GM21390 (cell line): ENCODE measurements around the gene KCNQ1OT1.

Experiments used
- ATAC-seq: cut with Tn5 transposase; IDR thresholded peaks from one replicate; pipeline ENCODE4 v1.9.1; 2021; ENCODE audit not compliant: unreplicated experiment

The KCNQ1OT1 gene

DNA sequence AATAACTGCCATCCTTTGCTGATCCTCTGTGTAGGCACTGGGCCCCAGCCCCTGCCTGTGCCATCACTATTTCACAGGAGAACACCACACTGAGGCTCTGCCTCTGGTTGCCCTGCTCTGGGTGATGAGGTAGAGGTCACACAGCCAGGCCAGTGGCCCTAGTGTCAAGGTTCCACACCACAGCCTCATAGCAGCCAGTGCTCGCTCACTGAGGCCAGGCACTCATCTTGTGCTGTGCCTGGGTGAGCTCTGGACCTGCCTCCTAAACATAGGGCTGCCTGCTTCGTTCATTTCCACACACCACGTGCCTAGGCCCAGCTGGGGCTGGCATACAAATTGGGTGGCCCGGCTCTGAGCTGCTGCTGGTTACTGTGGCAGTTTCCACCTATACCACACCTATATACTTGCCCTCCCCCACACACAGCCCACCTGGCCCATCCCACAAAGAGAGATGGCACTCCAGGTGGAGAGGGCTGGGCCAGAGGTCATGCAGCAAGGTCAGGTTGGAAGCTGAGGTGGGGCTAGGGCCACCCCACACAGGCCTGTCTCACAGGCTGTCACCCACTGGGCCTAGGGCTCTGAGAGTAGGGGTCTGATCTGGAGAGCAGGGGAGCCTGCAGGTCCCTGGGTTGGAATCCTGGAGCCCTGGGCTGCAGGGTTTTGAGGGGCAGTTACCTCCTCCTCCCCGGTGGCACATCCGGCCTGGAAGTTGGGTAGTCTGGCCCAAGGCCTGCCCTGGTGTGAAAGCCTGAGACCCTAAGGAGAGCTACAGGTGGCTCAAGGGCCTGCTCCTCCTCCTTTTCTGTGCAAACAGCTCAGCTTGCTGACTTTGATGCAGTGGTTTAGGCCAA, 11.2 kb downstream of the KCNQ1OT1 start:
- no peak for ATAC-seq

GRCh38 chr11:2687782-2688191, 12.0 kb downstream of the KCNQ1OT1 start:
- ATAC-seq, result no peak

DNA sequence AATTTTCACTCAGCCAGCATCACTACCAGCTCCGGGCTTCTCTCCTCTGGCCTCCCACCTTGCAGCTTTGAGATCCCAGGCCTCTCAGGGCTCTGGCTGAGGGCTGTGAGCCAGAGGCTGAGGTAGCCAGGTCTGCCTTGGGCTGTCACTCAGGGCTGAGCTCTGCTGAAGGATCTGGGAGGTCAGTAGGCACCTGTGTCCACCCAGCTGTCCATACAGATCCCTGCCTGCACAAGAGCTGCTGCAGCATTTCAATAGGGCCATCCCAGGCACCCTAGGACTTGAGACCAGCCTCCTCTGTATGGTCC, 12.6 kb downstream of the KCNQ1OT1 start:
- ATAC-seq, result no peak

DNA sequence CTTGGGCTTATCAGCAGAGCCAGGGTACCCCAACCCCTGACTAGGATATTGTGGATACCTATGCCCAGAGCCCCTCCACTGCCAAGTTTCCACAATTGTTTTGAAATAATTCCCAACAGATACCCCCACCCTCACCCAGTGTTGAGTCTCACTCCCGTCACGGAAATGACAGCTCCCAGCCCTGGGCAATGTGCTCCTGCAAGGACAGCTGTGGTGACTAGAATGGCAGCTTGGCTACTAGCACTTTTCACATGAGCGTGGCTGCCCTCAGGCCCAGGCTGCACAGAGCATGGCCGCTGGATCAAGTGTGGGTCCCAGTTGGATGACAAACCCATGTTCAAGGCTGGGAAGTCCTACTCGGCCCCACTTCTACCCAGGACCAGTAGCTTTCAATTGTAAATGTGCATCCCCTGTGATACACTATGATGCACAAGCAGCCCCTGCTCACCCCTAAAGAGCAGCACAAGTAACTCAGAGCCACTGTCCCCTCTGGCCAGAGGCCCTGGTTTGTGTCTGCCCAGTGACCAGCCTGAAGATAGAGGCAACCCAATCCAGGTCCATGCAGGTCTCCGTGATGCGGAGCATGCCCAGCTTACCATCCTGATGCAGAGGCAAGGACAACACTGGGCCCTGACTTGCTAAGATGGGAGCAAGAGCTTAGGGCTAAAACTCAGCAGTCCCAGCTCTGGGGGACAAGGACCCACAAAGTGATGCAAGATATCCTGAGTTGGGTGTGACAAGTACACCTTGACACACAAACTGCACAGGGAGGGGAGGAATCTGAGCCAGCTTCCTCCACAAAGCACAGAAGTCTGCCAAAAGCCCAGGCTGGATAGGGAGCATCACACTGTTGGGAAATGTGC, 13.2 kb downstream of the KCNQ1OT1 start:
- ATAC-seq, result no peak

GRCh38 chr11:2685566-2686359, 14.0 kb downstream of the KCNQ1OT1 start:
- ATAC-seq, result no peak

- ATAC-seq, result no peak
Observed at GRCh38 chr11:2685051-2685450, 14.7 kb downstream of the KCNQ1OT1 start.

- no peak for ATAC-seq
Observed at GRCh38 chr11:2684581-2684980, 15.2 kb downstream of the KCNQ1OT1 start.

GRCh38 chr11:2683806-2684205, 16.0 kb downstream of the KCNQ1OT1 start:
- no peak for ATAC-seq

DNA sequence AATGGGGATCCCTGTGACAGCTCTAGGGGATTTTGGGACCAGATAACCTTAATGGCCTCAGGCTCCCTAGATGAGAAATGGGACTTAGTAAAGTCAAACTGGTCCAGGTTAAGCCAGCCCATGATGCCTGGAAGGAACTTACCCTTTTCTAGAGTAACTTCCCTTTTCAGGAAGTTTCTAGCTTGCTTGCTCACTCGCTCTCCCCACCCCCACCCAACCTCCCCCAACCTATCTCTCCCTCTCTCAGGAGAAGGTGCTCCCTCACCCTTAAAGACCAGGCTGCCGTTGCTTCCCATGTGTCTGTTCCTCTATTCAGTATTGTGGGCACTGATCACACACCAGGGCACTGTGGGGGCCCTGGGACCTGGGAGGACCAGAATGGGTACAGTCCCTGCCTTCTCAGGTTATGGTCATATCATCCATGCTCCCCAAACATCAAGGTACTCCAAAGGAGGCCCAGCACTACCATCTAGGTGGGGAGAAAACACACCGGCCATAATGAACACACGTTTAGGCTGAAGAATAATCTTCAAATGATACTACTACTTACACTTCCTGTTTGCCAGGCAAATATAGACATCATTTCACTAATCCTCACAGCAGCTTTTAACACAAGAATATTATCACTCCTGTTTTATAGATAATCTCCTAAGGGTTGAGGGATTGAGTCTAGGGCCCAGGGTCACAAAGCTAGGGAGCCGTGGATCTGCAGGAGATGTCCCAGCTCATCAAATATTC, 18.2 kb downstream of the KCNQ1OT1 start:
- ATAC-seq, result no peak

GRCh38 chr11:2679011-2679676, 20.6 kb downstream of the KCNQ1OT1 start:
- ATAC-seq, result no peak

DNA sequence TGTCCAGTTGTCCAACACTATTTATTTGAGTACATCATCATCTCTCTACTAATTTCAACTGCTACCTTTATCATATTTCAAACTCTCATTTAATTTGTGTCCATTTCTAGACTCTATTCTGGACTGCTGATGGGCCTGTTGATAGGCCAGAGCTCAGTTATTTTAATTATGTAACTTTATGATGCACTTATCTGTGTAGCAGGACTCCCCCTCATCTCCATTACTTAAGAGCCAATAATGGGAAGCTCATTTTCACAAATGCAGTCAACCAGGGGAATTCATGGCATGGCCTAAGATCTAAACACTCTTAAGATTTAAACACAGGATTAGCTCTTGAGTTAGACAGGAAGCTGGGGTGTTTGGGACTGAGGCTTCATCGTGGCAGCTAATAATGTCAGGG, 21.4 kb downstream of the KCNQ1OT1 start:
- no peak for ATAC-seq

- no peak for ATAC-seq
Observed at GRCh38 chr11:2677127-2677526, 22.7 kb downstream of the KCNQ1OT1 start.

DNA sequence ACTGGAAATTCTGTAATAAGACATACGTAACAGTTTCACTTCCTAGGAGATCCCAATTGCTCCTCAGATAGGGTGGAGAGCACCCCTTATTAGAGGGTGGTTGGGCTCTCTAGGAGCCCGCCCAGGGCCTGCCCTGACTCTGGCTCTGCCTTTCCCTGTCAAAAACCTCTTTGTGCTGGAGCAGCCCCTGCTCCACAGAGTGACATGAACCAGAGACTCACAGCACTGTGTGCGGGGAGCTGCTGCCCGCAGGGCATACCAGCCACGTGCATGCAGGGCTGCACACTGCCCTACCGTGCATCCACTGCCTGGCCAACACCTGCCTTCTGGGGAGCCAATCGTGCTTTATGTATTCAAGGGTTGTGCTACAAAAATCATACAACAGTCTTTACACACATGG, 24.3 kb downstream of the KCNQ1OT1 start:
- ATAC-seq, result no peak

GRCh38 chr11:2674658-2675131, 25.1 kb downstream of the KCNQ1OT1 start:
- ATAC-seq, result no peak

- ATAC-seq, result no peak
Observed at GRCh38 chr11:2673871-2674471, 25.8 kb downstream of the KCNQ1OT1 start.

DNA sequence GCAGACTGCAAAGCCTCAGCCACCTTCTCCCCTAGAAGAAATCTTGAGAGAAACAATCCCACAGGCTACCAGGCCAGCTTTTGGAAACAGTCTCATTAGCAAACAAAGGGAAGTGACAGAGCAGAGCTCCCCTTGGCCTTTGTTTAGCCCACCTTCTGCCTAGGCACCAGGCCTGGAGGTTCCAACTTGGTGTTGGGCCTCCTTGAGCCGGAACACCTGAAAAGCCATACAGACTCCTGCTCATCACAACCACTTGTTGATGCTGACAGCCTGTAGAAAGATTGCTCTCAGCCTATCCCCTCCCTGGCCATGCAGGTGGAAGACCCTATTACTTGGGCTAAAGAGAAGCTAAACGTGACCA, 26.6 kb downstream of the KCNQ1OT1 start:
- ATAC-seq, result no peak

- no peak for ATAC-seq
Observed at GRCh38 chr11:2672553-2673249, 27.1 kb downstream of the KCNQ1OT1 start.

DNA sequence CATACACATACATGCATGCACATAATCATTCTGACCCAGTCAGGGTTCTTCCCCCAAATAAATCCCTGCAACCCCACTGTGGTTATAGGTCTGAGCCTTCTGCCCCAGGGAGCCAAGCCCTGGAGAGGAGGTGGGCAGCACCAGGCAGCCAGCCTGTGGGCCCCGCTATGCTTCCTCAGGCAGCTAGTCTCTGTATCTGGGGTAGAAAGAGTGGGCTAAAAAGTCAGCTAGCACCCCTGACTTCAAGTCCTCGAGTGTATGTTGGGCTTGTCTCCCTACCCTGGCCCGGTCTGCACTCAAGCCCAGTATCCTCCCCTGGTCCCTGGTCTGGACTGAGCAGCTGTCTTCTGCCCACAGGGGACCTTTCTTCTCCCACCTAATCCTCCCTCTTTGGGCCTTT, 28.0 kb downstream of the KCNQ1OT1 start:
- ATAC-seq, result no peak

DNA sequence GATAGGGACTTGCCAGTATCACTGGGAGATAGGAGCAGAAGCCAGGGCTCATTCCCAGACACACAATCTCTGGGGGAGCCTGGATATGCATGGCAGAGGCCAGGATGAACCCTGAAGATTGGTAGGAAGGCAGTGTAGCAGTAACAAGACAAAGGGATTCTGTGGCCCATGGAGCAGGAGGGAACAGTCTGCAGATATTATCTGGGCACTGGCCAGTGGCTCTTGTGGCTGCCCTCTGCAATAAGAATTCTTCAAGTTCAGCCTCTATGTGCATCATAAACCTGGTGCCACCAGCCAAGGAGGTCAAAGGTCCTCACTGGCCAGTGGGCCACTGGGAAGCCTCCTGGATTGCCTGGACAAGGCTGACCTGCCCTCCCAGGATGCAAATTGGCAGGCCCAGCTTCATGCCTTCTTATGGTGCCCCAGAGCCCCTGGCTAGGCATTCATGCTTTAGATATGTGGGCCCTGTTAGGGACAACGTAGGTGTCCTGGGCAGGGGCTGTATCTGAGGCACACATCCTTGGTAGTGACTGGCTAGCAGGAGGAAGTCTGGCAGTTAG, 29.2 kb downstream of the KCNQ1OT1 start:
- ATAC-seq, result no peak
